A673 (cell line): ENCODE data around the gene LRRIQ4. TPM values are rescaled to one million over a fixed set of nuclear protein-coding genes. Genes with fewer than 3 reads are reported as not detected.

ENCODE experiments used
- BruUV-seq: library from RNA; stranded (reverse); fragments of 400-500 nt; replicated peaks from 2 replicates; lab custom pipeline; 2021; lab: Mats Ljungman, UMichigan
- CTCF ChIA-PET: fragments of 300-600 bp; sonication (Branson Sonifier 250); formaldehyde crosslinking; loops from one replicate; lab custom pipeline; 2022; ENCODE audit warnings: antibody characterized with exemption; lab: Charles Lee
- POLR2A ChIA-PET: fragments of 300-600 bp; sonication (Branson Sonifier 250); formaldehyde crosslinking; loops from one replicate; lab custom pipeline; 2022; ENCODE audit warnings: antibody characterized with exemption; ENCODE audit not compliant: low non-redundant PET; lab: Charles Lee
- DNase-seq: peaks from one replicate; pipeline ENCODE4 v3.0.0-alpha.2; 2015; ENCODE audit warnings: low spot score
- H3K27ac ChIP-seq: fragments of 200-600 bp; sonication (generic); 2 replicates; pipeline ENCODE4 v1.5.1; 2016; ENCODE audit warnings: mixed run types, low read depth, mild to moderate bottlenecking, mixed read lengths, antibody characterized with exemption, low read length; ENCODE audit not compliant: poor library complexity, severe bottlenecking
- H3K27me3 ChIP-seq: fragments of 200-600 bp; sonication (generic); replicated peaks from 2 replicates; pipeline ENCODE4 v1.6.1; 2017; ENCODE audit warnings: mixed run types, low read depth, mild to moderate bottlenecking, mixed read lengths, antibody characterized with exemption, low read length; ENCODE audit not compliant: insufficient read depth, poor library complexity
- H3K36me3 ChIP-seq: fragments of 200-600 bp; sonication (generic); 2 replicates; pipeline ENCODE4 v1.6.1; 2016; ENCODE audit warnings: mixed run types, mild to moderate bottlenecking, mixed read lengths, antibody characterized with exemption, low read length; ENCODE audit not compliant: insufficient read depth, poor library complexity, severe bottlenecking
- H3K4me1 ChIP-seq: fragments of 200-600 bp; sonication (generic); 2 replicates; pipeline ENCODE4 v1.6.1; 2017; ENCODE audit warnings: mixed run types, mild to moderate bottlenecking, mixed read lengths, antibody characterized with exemption, low read length; ENCODE audit not compliant: insufficient read depth, poor library complexity, severe bottlenecking
- H3K4me3 ChIP-seq: fragments of 200-600 bp; sonication (generic); 2 replicates; pipeline ENCODE4 v1.5.1; 2016; ENCODE audit warnings: low read depth, mixed run types, mild to moderate bottlenecking, mixed read lengths, low read length; ENCODE audit not compliant: poor library complexity, severe bottlenecking
- H3K9me3 ChIP-seq: fragments of 200-600 bp; sonication (generic); 2 replicates; pipeline ENCODE4 v1.6.1; 2016; ENCODE audit warnings: mixed run types, low read depth, mild to moderate bottlenecking, mixed read lengths, antibody characterized with exemption, low read length; ENCODE audit not compliant: poor library complexity, severe bottlenecking
- CTCF ChIP-seq: fragments of 300-800, 200-600 bp; sonication (generic); conservative IDR thresholded peaks from 2 replicates; pipeline ENCODE4 v1.5.1; 2017; ENCODE audit warnings: low read depth, mild to moderate bottlenecking, antibody characterized with exemption, low read length, moderate library complexity, mixed read lengths
- EZH2 ChIP-seq: fragments of 200-600 bp; sonication (generic); IDR thresholded peaks from 2 replicates; pipeline ENCODE4 v1.6.1; 2017; ENCODE audit warnings: borderline replicate concordance, low read depth, mild to moderate bottlenecking, mixed read lengths, antibody characterized with exemption, low read length; ENCODE audit not compliant: poor library complexity, severe bottlenecking
- intact Hi-C: fragments of 100-400 bp; cut with micrococcal nuclease; formaldehyde crosslinking; loops from one replicate; pipeline ENCODE4 v1.10.0; 2022; ENCODE audit not compliant: unreplicated experiment
- total RNA-seq: library from RNA; stranded (reverse); gene quantifications from 2 replicates; pipeline ENCODE4 v1.2.3, GENCODE V29; 2021

Gene LRRIQ4
- total RNA-seq, 1 experiment from 2014 or later: 0.15 TPM

- no peaks in the 10 kb centered on the region for H3K27me3 ChIP-seq
- intact Hi-C loops: no loop called here
- CTCF ChIA-PET: interaction anchor here (0.6 kb wide), 1 partner anchor 18 kb away, joined by 11 read pairs; no protein-coding TSS in a partner anchor
- H3K4me1 ChIP-seq: no peaks in the 10 kb centered on the region
- POLR2A ChIA-PET: no interaction called here
- H3K4me3 ChIP-seq: no peak overlapping the region
- TF ChIP-seq CTCF: no peak
- TF ChIP-seq EZH2: no peak
- H3K27ac ChIP-seq: no peak overlapping the region
- no TSS peak for BruUV-seq
- H3K9me3 ChIP-seq: no peaks in the 10 kb centered on the region
- H3K36me3 ChIP-seq: peaks cover 24% of the 10 kb centered on the region
- no peak for DNase-seq
These were observed 21.8 kb upstream of the LRRIQ4 start for GRCh38 chr3:169790687-169791429.

DNA sequence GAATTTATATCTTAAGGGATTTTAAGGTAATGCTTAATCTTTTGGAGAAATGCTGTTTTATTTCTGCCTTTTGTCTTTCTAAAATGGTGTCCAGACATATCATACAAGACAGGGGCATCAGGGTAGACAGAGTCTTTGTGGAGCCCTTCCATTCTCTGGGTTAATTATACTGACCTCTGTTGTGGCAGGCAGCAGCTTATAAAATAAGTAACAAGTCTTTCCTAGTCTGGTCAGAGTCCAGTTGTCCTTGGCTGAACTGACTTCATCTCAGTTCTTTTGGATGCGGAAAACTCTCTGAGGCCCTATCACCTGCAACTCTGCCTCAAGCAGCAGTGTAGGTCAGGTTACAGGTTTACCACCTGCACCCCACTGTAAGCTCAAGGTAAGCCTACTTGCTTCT lies 20.3 kb upstream of the LRRIQ4 start:
- BruUV-seq: no TSS peak
- ChIA-PET POLR2A (no interaction called here), CTCF (no interaction called here)
- Histone ChIP-seq H3K27me3 (no peaks in the 10 kb centered on the region), H3K4me1 (no peaks in the 10 kb centered on the region), H3K27ac (no peak overlapping the region), H3K4me3 (no peak overlapping the region), H3K36me3 (peaks cover 9% of the 10 kb centered on the region), H3K9me3 (no peaks in the 10 kb centered on the region)
- no peak for DNase-seq
- TF ChIP-seq CTCF (no peak), EZH2 (no peak)
- intact Hi-C loops: no loop called here

GRCh38 chr3:169804681-169805080 lies 8.0 kb upstream of the LRRIQ4 start:
- Histone ChIP-seq H3K9me3 (no peaks in the 10 kb centered on the region), H3K4me1 (no peaks in the 10 kb centered on the region), H3K27ac (no peak overlapping the region), H3K4me3 (no peak overlapping the region), H3K36me3 (peaks cover 23% of the 10 kb centered on the region), H3K27me3 (no peaks in the 10 kb centered on the region)
- TF ChIP-seq CTCF (no peak), EZH2 (no peak)
- no peak for DNase-seq
- ChIA-PET CTCF (no interaction called here), POLR2A (no interaction called here)
- intact Hi-C loops: no loop called here
- no TSS peak for BruUV-seq
